ENCODE data around the gene SLC6A11.

SLC6A11 gene

GRCh38 chr3:10926256-10926810, 110.3 kb downstream of the SLC6A11 start:
- Histone ChIP-seq H3K4me1 (ENCODE audit: control insufficient read depth, insufficient read depth, low read depth, low read length) (no peaks in the 10 kb centered on the region), H2AFZ (ENCODE audit: low read depth, low read length) (no peak overlapping the region), H3K9ac (ENCODE audit: low read length) (no peak overlapping the region), H2AK5ac (ENCODE audit: low read length, severe bottlenecking) (no peak overlapping the region), H3K27ac (ENCODE audit: low read length, poor library complexity, severe bottlenecking) (no peak overlapping the region), H3K14ac (ENCODE audit: low read length in 2 of 2) (no peak overlapping the region), H3K36me3 (ENCODE audit: control insufficient read depth in 1 of 2, insufficient read depth in 2 of 2, low read depth in 1 of 2, low read length in 2 of 2) (no peaks in the 10 kb centered on the region), H3K9me3 (ENCODE audit: control insufficient read depth, low read length) (peaks cover 3% of the 10 kb centered on the region), H4K8ac (ENCODE audit: low read length) (no peak overlapping the region), H2BK5ac (ENCODE audit: low read depth, low read length, poor library complexity, severe bottlenecking) (no peak overlapping the region), H3K27me3 (ENCODE audit: control insufficient read depth in 1 of 2, insufficient read depth in 1 of 2, low read length in 2 of 2) (peaks cover 0 to 68% of the 10 kb centered on the region in 2 experiments), H3K79me1 (replicated peaks; ENCODE audit: low read length, poor library complexity, severe bottlenecking) (no peaks in the 10 kb centered on the region), H4K91ac (ENCODE audit: low read length) (no peak overlapping the region), H2BK15ac (ENCODE audit: low read depth, poor library complexity, severe bottlenecking) (no peak overlapping the region), H2BK12ac (ENCODE audit: low read length in 2 of 2) (no peak overlapping the region), H3K18ac (ENCODE audit: low read depth in 1 of 2, low read length in 2 of 2) (no peak overlapping the region), H3K23ac (ENCODE audit: low read length in 2 of 2) (no peak overlapping the region), H3K4me2 (ENCODE audit: low read length, poor library complexity, severe bottlenecking) (no peak overlapping the region), H3K4ac (ENCODE audit: low read depth in 1 of 2, low read length in 2 of 2) (no peak overlapping the region), H3K4me3 (ENCODE audit: insufficient read depth in 1 of 2, low read depth in 1 of 2, low read length in 2 of 2) (peak overlapping the region in 1 of 2 experiments; percentile 11), H2BK120ac (ENCODE audit: low read depth, low read length) (no peak overlapping the region)
- 82% methylated on average over 13 of the region's 13 CpGs for WGBS
- no peak for DNase-seq

GRCh38 chr3:10926811-10927521, 110.9 kb downstream of the SLC6A11 start:
- Histone ChIP-seq H3K79me1 (replicated peaks; ENCODE audit: low read length, poor library complexity, severe bottlenecking) (no peaks in the 10 kb centered on the region), H2AK5ac (ENCODE audit: low read length, severe bottlenecking) (no peak overlapping the region), H3K14ac (ENCODE audit: low read length in 2 of 2) (no peak overlapping the region)

GRCh38 chr3:10927551-10927950, 111.5 kb downstream of the SLC6A11 start:
- no peak overlapping the region for H4K91ac ChIP-seq (ENCODE audit: low read length)
- no peak overlapping the region for H3K14ac ChIP-seq (ENCODE audit: low read length in 2 of 2)
- H2BK5ac ChIP-seq (ENCODE audit: low read depth, low read length, poor library complexity, severe bottlenecking): no peak overlapping the region
- H3K4me1 ChIP-seq (ENCODE audit: control insufficient read depth, insufficient read depth, low read depth, low read length): no peaks in the 10 kb centered on the region
- no peak overlapping the region for H3K4ac ChIP-seq (ENCODE audit: low read depth in 1 of 2, low read length in 2 of 2)
- peaks cover 3% of the 10 kb centered on the region for H3K9me3 ChIP-seq (ENCODE audit: control insufficient read depth, low read length)
- no peak overlapping the region for H2BK12ac ChIP-seq (ENCODE audit: low read length in 2 of 2)
- no peak overlapping the region for H2AK5ac ChIP-seq (ENCODE audit: low read length, severe bottlenecking)
- H4K8ac ChIP-seq (ENCODE audit: low read length): no peak overlapping the region
- no peak overlapping the region for H3K4me2 ChIP-seq (ENCODE audit: low read length, poor library complexity, severe bottlenecking)
- H2BK15ac ChIP-seq (ENCODE audit: low read depth, poor library complexity, severe bottlenecking): no peak overlapping the region
- peaks cover 0 to 70% of the 10 kb centered on the region in 2 experiments for H3K27me3 ChIP-seq (ENCODE audit: control insufficient read depth in 1 of 2, insufficient read depth in 1 of 2, low read length in 2 of 2)
- peak overlapping the region in 1 of 2 experiments; percentile 4 for H3K4me3 ChIP-seq (ENCODE audit: insufficient read depth in 1 of 2, low read depth in 1 of 2, low read length in 2 of 2)
- no peaks in the 10 kb centered on the region for H3K79me1 ChIP-seq (replicated peaks; ENCODE audit: low read length, poor library complexity, severe bottlenecking)
- H3K27ac ChIP-seq (ENCODE audit: low read length, poor library complexity, severe bottlenecking): no peak overlapping the region
- no peak overlapping the region for H2AFZ ChIP-seq (ENCODE audit: low read depth, low read length)
- no peak overlapping the region for H3K23ac ChIP-seq (ENCODE audit: low read length in 2 of 2)
- H3K9ac ChIP-seq (ENCODE audit: low read length): no peak overlapping the region
- DNase-seq: no peak
- no peaks in the 10 kb centered on the region for H3K36me3 ChIP-seq (ENCODE audit: control insufficient read depth in 1 of 2, insufficient read depth in 2 of 2, low read depth in 1 of 2, low read length in 2 of 2)
- no peak overlapping the region for H2BK120ac ChIP-seq (ENCODE audit: low read depth, low read length)
- H3K18ac ChIP-seq (ENCODE audit: low read depth in 1 of 2, low read length in 2 of 2): no peak overlapping the region
- 59% methylated on average over 4 of the region's 4 CpGs for WGBS

More at GRCh38 chr3:10926811-10927521, 110.9 kb downstream of the SLC6A11 start:
- H2AFZ ChIP-seq (ENCODE audit: low read depth, low read length): no peak overlapping the region
- no peak overlapping the region for H3K27ac ChIP-seq (ENCODE audit: low read length, poor library complexity, severe bottlenecking)
- H2BK5ac ChIP-seq (ENCODE audit: low read depth, low read length, poor library complexity, severe bottlenecking): no peak overlapping the region
- H3K9ac ChIP-seq (ENCODE audit: low read length): no peak overlapping the region
- no peak for DNase-seq
- H4K91ac ChIP-seq (ENCODE audit: low read length): no peak overlapping the region
- H4K8ac ChIP-seq (ENCODE audit: low read length): no peak overlapping the region
- H3K18ac ChIP-seq (ENCODE audit: low read depth in 1 of 2, low read length in 2 of 2): no peak overlapping the region
- peaks cover 3% of the 10 kb centered on the region for H3K9me3 ChIP-seq (ENCODE audit: control insufficient read depth, low read length)
- 90% methylated on average over 15 of the region's 16 CpGs for WGBS
- H3K27me3 ChIP-seq (ENCODE audit: control insufficient read depth in 1 of 2, insufficient read depth in 1 of 2, low read length in 2 of 2): peaks cover 0 to 71% of the 10 kb centered on the region in 2 experiments
- H3K4me2 ChIP-seq (ENCODE audit: low read length, poor library complexity, severe bottlenecking): no peak overlapping the region
- H3K4ac ChIP-seq (ENCODE audit: low read depth in 1 of 2, low read length in 2 of 2): no peak overlapping the region
- H2BK15ac ChIP-seq (ENCODE audit: low read depth, poor library complexity, severe bottlenecking): no peak overlapping the region
- peak overlapping the region in 1 of 2 experiments; percentile 11 for H3K4me3 ChIP-seq (ENCODE audit: insufficient read depth in 1 of 2, low read depth in 1 of 2, low read length in 2 of 2)
- H3K36me3 ChIP-seq (ENCODE audit: control insufficient read depth in 1 of 2, insufficient read depth in 2 of 2, low read depth in 1 of 2, low read length in 2 of 2): no peaks in the 10 kb centered on the region
- no peaks in the 10 kb centered on the region for H3K4me1 ChIP-seq (ENCODE audit: control insufficient read depth, insufficient read depth, low read depth, low read length)
- H2BK120ac ChIP-seq (ENCODE audit: low read depth, low read length): no peak overlapping the region
- no peak overlapping the region for H3K23ac ChIP-seq (ENCODE audit: low read length in 2 of 2)
- H2BK12ac ChIP-seq (ENCODE audit: low read length in 2 of 2): no peak overlapping the region

GRCh38 chr3:10928407-10928960, 112.5 kb downstream of the SLC6A11 start:
- H3K23ac ChIP-seq (ENCODE audit: low read length in 2 of 2): no peak overlapping the region
- H3K36me3 ChIP-seq (ENCODE audit: control insufficient read depth in 1 of 2, insufficient read depth in 2 of 2, low read depth in 1 of 2, low read length in 2 of 2): no peaks in the 10 kb centered on the region
- H3K18ac ChIP-seq (ENCODE audit: low read depth in 1 of 2, low read length in 2 of 2): no peak overlapping the region
- 72% methylated on average over 9 of the region's 9 CpGs for WGBS
- no peak overlapping the region for H3K27ac ChIP-seq (ENCODE audit: low read length, poor library complexity, severe bottlenecking)
- no peak overlapping the region for H3K9ac ChIP-seq (ENCODE audit: low read length)
- no peak overlapping the region for H3K4me3 ChIP-seq (ENCODE audit: insufficient read depth in 1 of 2, low read depth in 1 of 2, low read length in 2 of 2)
- no peak for DNase-seq
- no peak overlapping the region for H3K4ac ChIP-seq (ENCODE audit: low read depth in 1 of 2, low read length in 2 of 2)
- H2BK12ac ChIP-seq (ENCODE audit: low read length in 2 of 2): no peak overlapping the region
- no peak overlapping the region for H2AFZ ChIP-seq (ENCODE audit: low read depth, low read length)
- H3K14ac ChIP-seq (ENCODE audit: low read length in 2 of 2): no peak overlapping the region
- H2BK15ac ChIP-seq (ENCODE audit: low read depth, poor library complexity, severe bottlenecking): no peak overlapping the region
- no peak overlapping the region for H4K8ac ChIP-seq (ENCODE audit: low read length)
- H3K4me1 ChIP-seq (ENCODE audit: control insufficient read depth, insufficient read depth, low read depth, low read length): peaks cover 2% of the 10 kb centered on the region
- H3K27me3 ChIP-seq (ENCODE audit: control insufficient read depth in 1 of 2, insufficient read depth in 1 of 2, low read length in 2 of 2): peaks cover 6 to 66% of the 10 kb centered on the region in 2 experiments
- H3K4me2 ChIP-seq (ENCODE audit: low read length, poor library complexity, severe bottlenecking): no peak overlapping the region
- H3K9me3 ChIP-seq (ENCODE audit: control insufficient read depth, low read length): peaks cover 3% of the 10 kb centered on the region
- H2BK120ac ChIP-seq (ENCODE audit: low read depth, low read length): no peak overlapping the region
- no peak overlapping the region for H4K91ac ChIP-seq (ENCODE audit: low read length)
- no peak overlapping the region for H2BK5ac ChIP-seq (ENCODE audit: low read depth, low read length, poor library complexity, severe bottlenecking)
- H3K79me1 ChIP-seq (replicated peaks; ENCODE audit: low read length, poor library complexity, severe bottlenecking): no peaks in the 10 kb centered on the region
- no peak overlapping the region for H2AK5ac ChIP-seq (ENCODE audit: low read length, severe bottlenecking)
